ENCODE results near the gene MBNL1.

- TF ChIP-seq CTCF (conservative IDR thresholded peaks at IDR 0.05; ENCODE audit: low read depth, low read length) (no peak), POLR2A (IDR thresholded peaks at IDR 0.05; ENCODE audit: low read depth, low read length) (no peak), RCOR1 (IDR thresholded peaks at IDR 0.05; ENCODE audit: insufficient replicate concordance, low read length) (no peak), RAD21 (IDR thresholded peaks at IDR 0.05; ENCODE audit: low read length) (no peak), NFE2L2 (IDR thresholded peaks at IDR 0.05; ENCODE audit: low read depth, low read length) (no peak), CEBPB (IDR thresholded peaks at IDR 0.05; ENCODE audit: low read depth, low read length) (0 out of 2 replicates have a peak, but pooled peaks have one; percentile 5), USF2 (IDR thresholded peaks at IDR 0.05; ENCODE audit: low read depth, low read length) (no peak), SMC3 (IDR thresholded peaks at IDR 0.05; ENCODE audit: low read depth, low read length) (no peak), MAFK (IDR thresholded peaks at IDR 0.05; ENCODE audit: low read depth, low read length) (no peak), BHLHE40 (IDR thresholded peaks at IDR 0.05; ENCODE audit: low read depth, low read length) (no peak)
These were observed 46.1 kb downstream of the MBNL1 start for GRCh38 chr3:152314677-152315353.
